NCI-H774 (cell line): ENCODE data around the gene COL15A1.
A peak's percentile ranks its signal among the peaks of the same experiment; 100 is the strongest.
"Not testable (repeated sequence)": the region's sequence is repeated elsewhere in the genome, so short reads cannot be mapped to it uniquely, and the experiment has no call there.

Experiments
- DNase-seq: peaks from one replicate; lab custom pipeline; 2025; lab: John Stamatoyannopoulos, UW

COL15A1 gene

GRCh38 chr9:98994172-98995058 lies 50.7 kb downstream of the COL15A1 start:
- no peak for DNase-seq

DNA sequence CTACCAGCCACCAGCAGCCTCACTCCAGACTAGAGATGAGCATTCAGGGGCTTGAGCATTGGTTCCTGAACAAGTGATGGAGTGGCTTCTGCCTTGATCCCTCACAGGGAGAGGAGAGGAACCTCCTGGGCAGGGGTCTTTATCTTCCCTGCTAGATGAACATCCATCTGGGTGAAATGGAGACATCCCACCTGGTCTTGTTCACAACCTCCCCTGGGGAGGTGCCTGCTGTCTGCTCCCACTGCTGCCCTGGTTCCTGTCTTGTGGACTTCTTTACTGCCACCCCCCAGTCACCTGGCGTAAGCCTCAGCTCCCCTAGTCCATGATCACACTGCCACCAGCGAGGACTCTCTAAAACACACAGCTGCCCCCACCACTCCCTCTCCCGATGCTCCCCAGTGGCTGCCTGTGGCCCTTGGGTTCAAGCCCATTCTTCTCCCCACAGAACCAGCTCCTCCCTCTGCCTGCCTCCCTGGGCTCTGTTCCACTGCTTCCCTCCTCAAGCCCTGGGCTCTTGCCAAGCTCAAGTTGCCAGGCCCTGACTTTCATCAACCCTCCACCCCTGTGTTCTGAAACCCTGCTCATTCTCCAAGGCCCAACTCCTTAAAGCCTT lies 51.5 kb downstream of the COL15A1 start:
- no peak for DNase-seq

DNA sequence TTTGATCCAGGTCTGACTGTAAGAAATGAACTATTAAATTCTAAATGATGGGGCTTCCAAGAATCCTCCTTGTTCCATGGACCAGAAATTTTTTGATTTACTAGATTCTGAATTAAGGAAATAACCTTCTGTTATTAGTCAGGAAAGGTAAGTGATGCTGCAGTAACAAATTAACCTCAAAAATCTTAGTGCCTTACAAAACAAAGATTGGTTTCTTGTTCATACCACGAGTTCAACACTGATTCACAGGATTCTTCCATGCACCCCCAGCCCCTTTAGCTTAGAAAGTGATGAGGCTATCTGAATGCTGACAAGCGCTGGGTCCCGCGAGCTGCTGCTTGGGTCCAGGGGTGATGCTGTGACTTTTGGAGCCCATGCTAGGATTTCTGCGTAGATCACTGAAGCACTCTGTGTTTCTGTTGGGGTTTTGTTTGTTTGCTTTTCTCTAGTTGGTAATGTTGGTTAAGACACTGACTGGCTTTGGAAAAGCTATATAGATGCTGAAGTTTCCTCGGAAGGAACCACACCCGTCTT lies 52.3 kb downstream of the COL15A1 start:
- no peak for DNase-seq

DNA sequence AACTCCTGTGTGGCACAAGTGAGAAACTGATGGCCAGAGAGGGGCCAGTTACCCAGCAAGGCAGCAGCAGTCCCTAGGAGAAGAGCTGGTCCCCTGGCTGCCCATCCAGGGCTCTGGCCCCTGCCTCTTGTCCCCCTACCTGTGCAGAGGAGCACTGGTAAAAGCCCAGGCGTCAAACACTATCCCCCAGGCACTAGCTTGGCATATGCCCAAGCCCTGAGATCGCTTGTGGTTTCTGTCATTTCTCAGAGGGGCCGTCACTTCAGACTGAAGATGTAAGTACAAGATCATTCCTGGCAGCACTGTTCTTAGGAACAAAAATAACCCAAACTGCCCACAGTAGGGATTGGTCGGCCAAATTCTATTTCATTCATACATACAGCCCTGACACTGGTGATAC lies 53.9 kb downstream of the COL15A1 start:
- DNase-seq: no peak

DNA sequence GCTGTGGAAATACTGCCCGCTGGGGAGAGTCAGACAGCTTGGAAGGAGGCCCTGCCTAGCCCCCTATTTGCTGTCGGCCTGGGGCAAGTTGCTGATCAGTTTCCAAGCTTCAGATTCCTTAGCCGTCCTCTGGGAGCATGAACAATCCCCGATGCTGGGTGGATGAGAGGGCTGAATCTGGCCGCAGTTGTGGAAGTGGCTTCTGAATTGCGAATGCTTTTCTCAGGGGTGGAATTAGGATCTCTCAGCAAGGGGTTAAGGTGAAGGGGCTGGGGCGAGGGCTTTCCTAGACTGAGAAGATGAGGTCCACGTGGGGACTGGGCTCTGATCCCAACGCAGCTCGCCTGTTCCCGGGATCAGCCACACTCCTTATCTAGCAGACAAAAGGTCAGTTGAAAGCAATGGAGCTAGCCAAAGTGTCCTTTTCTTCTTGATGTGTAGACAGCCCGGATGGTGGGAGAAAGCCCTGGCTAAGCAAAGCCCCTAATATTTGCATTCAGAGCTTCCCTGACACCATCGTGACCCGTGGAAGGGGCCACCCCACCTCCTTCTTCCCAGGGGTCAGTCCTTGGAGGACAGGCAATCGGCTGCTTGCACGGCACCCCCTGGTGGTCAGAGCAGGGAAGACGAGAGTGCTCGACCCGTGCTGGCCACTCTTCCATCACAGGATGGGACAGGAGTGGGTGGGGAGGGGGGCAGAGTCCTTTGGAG lies 54.9 kb downstream of the COL15A1 start:
- DNase-seq: no peak

GRCh38 chr9:98999152-98999525 lies 55.4 kb downstream of the COL15A1 start:
- no peak for DNase-seq

DNA sequence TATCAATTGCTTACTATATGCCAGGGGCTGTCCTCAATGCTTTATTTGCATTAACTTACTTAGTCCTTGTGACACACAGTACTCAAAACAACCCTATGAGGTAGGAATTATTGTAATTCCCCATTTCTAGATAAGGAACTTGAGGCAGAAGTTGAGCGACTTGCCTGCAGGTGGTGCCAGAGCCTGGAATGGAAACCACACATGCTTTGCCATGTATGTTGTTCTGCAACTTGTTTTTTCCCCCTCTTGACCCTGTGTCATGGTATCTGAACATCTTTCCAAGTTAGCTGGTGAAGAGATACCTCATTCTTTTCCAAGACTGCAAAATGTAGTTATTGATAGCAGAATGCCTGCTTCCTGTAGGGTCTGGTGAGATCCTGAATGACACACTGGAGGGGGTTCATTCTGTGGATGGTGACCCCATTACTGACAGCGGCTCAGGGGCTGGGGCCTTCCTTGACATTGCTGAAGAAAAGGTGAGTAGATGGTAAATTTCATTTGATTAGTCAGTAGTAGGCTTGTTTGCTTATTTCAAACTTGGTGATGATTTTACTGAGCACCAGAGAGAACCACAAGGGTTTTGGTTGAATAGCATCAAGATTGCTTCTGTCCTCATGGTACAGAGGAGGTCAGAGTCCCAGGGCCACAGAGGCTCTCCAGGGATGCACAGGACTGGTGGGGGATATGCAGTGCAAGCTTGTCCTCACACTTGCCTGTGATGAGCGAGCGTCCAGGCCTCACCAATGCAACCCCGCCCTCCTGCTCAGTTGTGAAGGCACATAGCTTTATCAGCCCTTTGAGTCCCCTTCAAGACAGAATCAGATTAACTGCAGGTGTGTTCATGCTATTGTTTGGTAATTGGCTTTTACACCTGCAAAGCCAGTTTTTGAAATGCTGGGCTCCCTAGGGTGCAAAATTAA lies 57.0 kb downstream of the COL15A1 start:
- DNase-seq: peak; percentile 41

- DNase-seq: no peak
These were observed 58.2 kb downstream of the COL15A1 start for GRCh38 chr9:99001892-99002291.

DNA sequence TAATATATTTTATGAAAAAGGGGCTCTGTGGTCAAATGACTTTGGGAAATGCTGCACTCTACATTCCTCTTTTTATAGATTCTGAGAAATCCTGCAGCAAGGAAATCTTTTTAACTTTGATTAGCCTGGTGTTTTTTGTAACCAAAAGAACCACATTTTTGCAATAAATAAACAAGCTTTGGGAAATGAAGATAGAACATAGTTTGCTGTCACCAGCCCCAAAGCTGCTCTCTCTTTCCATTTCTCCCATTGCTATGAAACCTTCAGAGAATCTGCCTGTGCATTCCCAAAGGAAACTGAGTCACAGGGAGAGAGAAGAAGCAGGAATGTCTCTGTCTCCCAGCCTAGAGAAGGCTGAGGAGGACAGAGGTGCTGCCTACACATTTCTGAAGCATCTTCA lies 59.0 kb downstream of the COL15A1 start:
- DNase-seq: no peak

DNA sequence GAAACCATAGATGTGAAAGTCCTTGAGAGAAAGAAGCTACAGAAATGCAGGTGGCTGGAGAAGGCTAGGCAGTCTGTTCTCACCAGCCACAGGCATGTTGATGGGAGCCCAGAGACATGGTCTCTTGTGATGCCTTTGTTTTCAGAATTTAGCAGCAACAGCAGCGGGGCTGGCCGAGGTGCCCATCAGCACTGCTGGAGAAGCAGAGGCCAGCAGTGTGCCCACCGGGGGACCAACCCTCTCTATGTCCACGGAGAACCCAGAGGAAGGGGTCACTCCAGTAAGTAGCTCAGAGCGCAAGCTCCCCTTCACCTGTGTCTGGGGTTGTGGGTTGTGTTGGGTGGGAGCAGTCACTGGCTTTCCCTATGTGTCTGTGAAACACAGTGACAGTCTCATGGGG lies 59.6 kb downstream of the COL15A1 start:
- DNase-seq: no peak

DNA sequence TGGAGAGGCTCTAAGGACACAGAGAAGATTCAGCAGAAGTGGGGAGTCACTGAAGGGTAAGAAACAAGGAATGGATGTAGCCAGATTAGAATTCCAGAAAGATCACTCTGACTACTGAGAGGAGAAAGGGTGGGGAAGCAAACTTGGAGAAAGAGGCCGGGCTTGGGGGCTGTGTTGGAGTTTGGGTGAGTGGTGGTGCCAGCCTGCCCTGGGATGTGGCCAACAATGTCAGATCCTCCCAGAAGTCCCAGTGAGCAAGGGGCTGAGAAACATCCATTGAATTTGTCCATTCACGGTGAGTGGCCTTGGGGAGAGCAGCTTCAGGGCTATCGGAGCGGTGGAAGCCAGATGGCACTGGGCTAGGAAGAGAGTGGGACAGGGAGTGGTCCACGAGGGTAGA lies 60.4 kb downstream of the COL15A1 start:
- DNase-seq: no peak

DNA sequence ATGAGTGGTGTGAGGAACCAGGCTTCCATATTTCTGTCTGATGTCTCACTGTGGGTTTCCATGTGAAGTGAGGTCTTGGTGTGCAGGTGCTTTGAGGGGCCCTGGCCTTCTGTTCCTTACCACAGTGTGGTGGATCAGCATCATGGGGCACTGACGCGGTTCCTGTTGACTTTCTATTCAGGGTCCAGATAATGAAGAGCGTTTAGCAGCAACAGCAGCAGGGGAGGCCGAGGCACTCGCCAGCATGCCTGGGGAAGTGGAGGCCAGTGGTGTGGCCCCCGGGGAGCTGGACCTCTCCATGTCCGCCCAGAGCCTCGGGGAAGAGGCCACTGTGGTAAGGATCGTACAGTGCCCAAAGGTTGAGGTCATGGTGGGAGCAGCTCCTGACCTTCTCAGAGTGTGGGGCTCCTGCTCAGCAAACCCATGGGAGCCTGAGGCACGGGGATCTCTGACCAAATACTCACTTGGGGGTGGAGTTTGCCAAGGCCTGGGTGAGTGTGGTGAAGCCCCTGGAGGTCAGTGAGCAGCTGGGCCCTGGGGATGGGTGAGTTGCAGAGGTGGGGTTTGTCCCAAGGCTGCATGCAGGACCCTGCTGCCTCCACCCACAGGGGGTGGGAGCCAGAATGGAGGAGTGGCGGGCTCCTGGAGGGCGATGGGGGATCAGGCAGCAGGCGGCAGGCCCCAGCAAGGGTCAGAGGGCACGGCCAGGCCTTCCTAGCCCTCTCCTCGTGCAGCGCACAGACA lies 61.2 kb downstream of the COL15A1 start:
- no peak for DNase-seq

GRCh38 chr9:99005651-99006050 lies 61.9 kb downstream of the COL15A1 start:
- DNase-seq: no peak

DNA sequence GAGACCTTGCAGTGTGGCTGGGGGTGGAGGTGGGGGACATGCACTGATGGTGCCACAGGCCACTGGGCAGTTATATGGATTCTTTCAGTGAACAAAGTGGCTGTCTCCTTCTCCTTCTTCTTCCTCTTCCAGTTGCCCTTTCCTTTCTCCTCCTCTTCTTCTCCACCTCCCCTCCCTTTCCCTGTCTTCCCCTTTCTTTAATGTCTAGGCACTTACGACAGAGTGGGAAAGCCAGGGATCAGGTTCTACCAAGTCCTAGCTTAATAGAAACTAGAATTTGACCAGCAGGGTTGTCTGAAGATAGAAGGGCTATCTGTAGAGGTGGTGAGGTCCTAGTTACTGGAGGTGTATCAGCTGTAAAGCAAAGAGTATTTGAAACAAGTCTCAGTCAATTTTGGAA lies 62.8 kb downstream of the COL15A1 start:
- DNase-seq: no peak

DNA sequence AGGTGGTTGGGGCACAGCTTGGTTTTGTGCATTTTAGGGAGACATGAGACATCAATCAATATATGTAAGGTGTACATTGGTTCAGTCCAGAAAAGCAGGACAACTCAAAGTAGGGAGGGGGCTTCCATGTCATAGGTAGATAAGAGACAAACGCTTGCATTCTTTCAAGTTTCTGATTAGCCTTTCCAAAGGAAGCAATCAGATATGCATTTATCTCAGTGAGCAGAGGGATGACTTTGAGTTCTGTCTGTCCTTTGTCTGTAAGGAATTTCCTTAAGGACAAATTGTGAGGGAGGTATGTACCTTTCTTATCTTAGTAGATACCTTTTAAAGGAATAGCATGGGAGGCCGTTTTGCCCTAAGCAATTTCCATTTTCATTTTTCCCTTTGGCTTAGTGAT lies 63.3 kb downstream of the COL15A1 start:
- DNase-seq: no peak

GRCh38 chr9:99008203-99008602 lies 64.5 kb downstream of the COL15A1 start:
- DNase-seq: no peak

- DNase-seq: not testable (repeated sequence)
These were observed 66.7 kb downstream of the COL15A1 start for GRCh38 chr9:99010393-99010792.

DNA sequence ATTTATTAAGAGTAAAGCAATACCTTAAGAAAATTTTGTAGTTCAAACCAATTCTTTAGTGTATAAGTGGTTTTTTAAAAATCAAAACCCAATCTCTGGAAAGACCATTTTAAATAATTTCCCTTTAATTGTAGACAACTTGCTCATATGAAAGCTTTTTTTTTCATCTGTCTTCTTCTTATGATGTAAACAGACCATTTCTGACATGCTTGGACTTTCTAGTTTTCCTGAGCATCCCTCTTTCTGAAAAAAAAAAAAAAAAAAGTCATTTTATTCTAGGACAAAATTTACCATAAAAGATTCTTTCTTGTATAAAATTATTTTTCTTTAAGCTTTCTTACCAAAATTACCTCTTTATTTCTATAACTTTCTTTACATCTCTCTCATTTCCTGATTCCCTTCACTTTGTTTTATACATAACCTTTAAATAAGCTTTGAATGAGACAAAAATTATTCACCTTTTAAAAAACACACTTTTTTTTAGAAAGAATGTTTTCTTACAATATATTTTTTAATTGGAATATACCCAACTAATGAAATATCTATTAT lies 67.5 kb downstream of the COL15A1 start:
- DNase-seq: no peak

DNA sequence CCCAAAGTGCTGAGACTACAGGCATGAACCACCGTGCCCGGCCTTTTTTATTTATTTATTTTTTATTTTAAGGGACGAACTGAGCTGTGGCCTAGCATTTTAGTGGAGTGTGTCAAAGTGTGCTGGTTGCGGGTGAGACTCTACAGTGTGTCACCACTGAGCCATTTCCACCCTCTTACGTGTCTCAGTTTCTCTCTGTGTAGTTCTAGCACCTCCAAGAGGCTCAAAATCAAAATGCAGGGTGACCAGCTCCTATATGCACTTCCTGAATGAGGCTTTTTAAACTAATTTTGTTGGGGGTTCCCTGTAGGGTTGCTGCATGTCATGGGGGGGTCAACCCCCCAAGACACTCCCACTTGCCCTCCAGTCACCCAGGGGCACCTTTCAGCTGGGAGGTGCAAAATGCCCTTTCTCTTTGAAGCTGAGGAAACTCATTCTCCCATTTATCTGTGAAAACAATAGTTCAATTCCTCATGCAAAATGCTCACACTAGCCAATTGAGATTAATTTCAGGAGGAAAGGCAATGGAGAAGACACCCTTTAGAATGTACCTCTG lies 69.3 kb downstream of the COL15A1 start:
- no peak for DNase-seq

- DNase-seq: no peak
These were observed 69.8 kb downstream of the COL15A1 start for GRCh38 chr9:99013550-99013949.
